AG09319 (cell line): ENCODE measurements around the gene TMEM30B.
A peak's percentile ranks its signal among the peaks of the same experiment; 100 is the strongest.

Experiments
- DNase-seq: peaks from one replicate; pipeline ENCODE4 v3.0.0-alpha.2; 2010; ENCODE audit warnings: low read depth; ENCODE audit errors: extremely low read depth
- TF ChIP-seq, protein P1 (sequence below): IDR thresholded peaks from 2 replicates; pipeline ENCODE4 v1.5.1; 2011; ENCODE audit warnings: low read depth, mild to moderate bottlenecking, inconsistent platforms, low read length, moderate library complexity

TMEM30B gene

DNA sequence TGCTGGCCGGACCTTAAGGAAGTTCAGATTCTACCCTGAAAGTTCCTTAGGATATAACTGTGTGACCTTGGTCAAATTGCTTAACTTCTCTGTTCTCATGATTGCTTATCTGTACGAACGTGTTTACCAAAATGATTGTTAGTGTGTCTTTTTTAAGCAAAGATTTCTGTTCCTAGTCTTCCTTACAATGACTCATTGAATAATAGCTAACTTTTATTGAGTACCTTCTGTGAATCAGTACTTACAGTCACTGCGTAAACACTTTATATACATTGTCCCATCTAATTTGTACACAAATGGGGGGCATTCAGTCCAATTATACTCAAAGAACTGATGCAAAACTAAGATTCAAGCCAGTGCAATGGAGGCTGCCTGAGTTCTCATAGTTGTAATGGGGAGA, 4.2 kb upstream of the TMEM30B start:
- TF ChIP-seq, protein P1, sequence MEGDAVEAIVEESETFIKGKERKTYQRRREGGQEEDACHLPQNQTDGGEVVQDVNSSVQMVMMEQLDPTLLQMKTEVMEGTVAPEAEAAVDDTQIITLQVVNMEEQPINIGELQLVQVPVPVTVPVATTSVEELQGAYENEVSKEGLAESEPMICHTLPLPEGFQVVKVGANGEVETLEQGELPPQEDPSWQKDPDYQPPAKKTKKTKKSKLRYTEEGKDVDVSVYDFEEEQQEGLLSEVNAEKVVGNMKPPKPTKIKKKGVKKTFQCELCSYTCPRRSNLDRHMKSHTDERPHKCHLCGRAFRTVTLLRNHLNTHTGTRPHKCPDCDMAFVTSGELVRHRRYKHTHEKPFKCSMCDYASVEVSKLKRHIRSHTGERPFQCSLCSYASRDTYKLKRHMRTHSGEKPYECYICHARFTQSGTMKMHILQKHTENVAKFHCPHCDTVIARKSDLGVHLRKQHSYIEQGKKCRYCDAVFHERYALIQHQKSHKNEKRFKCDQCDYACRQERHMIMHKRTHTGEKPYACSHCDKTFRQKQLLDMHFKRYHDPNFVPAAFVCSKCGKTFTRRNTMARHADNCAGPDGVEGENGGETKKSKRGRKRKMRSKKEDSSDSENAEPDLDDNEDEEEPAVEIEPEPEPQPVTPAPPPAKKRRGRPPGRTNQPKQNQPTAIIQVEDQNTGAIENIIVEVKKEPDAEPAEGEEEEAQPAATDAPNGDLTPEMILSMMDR = no peak
- DNase-seq = no peak

DNA sequence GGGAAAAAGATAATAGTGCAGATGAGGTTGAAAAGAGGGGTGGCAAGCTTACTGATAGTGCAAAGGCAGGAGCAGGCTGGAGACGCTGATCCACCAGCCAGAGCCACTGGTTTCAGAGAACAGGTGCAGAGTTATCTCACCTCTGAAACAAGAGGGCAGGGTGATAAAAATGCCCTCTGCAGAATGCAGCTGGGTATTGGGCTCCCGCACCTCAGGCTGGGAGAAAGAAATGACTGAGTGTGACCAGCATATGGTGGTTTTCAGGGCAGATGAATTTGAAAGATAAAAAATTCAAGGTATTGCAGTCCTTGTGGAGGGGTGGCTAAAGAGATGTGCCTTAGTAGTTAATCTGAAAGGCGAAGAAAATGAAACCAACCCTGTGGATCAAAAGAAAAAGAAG, 2.9 kb upstream of the TMEM30B start:
- TF ChIP-seq, protein P1 = no peak
- DNase-seq = no peak

DNA sequence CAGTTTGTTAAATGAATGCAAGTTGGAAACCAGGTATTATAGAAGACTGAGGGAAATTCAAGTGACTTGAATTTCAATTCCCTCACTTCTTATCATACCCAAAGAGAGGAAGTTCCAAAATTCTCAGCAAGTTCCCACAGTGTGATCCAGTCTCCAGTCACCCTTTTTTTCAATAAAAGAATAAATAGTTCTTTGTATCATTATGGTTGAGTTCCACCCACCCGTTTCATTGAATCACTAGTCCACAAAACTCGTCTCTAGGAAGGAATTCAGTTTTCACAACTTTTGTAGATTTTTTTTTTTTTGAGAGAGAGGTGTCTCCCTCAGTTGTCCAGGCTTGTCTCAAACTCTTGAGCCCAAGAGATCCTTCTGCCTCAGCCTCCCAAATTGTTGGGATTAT, 1.6 kb upstream of the TMEM30B start:
- TF ChIP-seq, protein P1 = no peak
- no peak for DNase-seq

DNA sequence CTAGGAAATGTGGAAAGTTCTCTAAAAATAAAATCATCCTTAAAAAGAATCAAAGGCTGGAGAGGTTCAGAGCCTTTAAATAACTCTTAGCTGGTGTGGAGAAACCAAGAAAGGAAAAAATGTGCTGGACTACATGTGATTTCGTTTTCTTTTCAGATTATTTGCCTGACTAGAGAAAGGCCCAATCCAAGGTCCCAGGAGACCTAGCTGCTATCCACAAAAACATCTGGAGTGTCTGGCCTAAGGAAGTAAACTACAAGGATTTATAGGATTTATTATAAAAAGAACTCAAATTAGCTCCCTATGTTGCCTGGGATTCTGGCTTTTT, 774 bp upstream of the TMEM30B start:
- TF ChIP-seq, protein P1 = no peak
- no peak for DNase-seq

DNA sequence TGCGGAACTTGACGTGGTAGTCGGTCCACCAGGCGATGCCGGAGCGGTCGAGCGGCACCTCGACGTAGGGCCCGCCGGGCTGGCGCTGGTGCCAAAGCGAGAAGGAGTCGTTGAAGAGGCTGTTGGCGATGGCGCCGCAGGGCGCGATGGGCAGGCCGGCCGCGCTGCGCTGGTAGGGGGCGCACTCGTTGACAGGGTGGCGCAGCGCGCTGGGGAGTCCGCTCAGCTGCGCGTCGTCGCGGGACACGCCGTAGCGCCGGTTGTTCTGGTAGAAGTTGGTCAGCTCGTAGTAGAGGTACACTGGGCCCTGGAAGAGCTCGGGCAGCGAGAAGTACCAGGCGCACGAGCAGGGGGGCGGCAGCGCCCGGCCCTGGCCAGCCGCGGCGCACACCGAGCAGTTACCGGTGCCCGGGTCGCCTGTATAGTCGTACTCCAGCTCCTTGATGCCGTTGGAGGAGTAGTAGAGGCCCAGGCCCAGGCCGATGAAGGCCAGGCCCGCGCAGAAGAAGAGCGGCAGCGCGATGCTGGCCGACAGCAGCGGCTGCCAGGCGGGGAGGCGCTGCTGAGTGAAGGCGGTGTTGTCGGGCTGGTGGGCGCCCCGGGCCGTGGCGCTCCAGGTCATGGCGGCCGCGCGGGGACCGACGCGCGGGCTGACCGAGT, 482 bp downstream of the TMEM30B start:
- TF ChIP-seq, protein P1 = peak; percentile 24
- DNase-seq = no peak

DNA sequence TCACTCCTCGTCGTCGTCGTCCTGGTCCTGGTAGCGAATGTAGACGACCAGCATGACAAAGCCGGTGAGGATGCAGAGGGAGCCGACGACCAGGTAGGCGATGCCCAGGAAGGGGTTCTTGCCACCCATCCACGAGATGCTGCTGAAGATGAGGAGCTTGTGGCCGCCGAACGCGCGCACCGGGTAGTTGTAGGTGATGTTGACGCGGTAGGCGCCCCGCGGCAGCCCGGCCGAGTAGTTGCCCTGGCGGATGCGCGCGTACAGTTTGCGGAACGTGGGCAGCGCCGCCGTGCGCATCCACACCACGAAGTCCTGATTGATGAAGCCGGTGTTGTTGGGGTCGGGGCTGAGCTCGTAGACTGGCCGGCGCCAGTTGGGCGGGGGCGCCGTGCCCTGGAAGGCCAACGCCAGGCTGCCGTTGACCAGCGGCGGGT, 1.0 kb downstream of the TMEM30B start:
- TF ChIP-seq, protein P1 = no peak
- no peak for DNase-seq

DNA sequence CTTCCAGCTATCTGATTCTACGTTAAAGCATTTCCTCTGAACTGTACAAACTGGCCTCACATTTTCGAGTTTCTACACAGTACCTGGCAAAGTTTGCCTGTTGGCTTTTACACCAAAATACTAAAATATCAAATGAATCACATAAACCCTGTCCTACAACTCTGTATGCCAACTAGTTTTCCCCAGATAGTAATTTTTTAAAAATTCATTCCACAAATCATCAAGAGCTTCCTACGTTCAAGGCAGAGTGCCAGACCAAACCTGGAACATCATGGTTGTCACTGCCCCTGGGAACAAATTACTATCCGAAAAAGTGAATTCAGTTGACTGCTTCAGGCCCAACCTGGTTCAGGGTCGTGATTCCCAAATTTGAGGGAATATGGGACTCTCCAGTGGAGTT, 2.1 kb downstream of the TMEM30B start:
- TF ChIP-seq, protein P1 = no peak
- DNase-seq = no peak
